ENCODE measurements around the gene ANKRD17.

DNA sequence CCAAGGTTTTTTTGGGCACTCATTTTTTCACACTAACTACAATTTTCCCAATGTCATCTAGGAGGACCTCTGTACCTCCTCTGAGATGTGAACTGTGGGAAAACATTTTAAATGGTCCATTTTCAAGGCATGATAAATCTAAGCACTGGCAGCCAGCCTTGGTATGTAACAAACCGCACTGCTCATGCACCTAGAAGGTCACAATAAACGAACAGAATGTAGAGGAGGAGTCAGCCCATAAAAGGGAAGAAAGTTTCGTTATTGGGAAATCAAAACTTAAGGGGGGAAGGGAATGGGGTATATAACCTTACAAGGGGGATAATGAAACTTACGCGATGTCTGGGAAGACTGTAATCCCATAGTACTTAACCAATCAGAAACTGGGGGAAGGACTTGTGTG, 205.5 kb downstream of the ANKRD17 start:
- TF ChIP-seq CTCF (conservative IDR thresholded peaks at IDR 0.05; ENCODE audit: low read length): no peak
- TF ChIP-seq EZH2phosphoT487 (IDR thresholded peaks at IDR 0.05; ENCODE audit: borderline replicate concordance): no peak
